AG08395 (cell line): Measurements from ENCODE around the gene SLC18A3.

Experiments used
- DNase-seq: peaks from one replicate; pipeline ENCODE4 v3.0.0; 2012; ENCODE audit warnings: mixed read lengths, low spot score

SLC18A3 gene

GRCh38 chr10:49610114-49610457 is at the start of gene SLC18A3:
SLC18A3 (plus strand) TSS chr10:49610310; CDS start chr10:49610741, 431 bp downstream.
- DNase-seq, result no peak

DNA sequence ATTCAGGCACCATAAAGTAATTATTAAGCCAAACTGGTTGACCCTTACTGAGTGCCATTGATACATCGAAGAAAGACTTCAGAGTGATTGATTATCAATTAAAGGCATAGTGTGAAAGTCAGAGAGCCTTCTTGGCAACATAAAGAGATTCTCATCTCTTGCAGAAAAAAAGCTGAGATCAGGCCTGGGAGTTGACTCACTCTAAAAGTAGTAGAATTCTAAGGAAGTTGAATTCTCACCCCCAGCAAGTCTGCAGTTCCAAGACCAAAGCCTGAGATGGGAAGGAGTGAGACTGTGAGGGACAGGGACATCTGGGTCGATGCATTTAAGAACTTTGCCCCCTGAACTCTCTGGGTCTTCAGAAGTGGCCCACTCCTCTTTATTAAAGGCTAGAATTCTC is 49.6 kb upstream of the SLC18A3 start:
- DNase-seq, result peak; percentile 15

- DNase-seq, result peak; percentile 64
These were observed 47.2 kb upstream of the SLC18A3 start for GRCh38 chr10:49562893-49563292.

DNA sequence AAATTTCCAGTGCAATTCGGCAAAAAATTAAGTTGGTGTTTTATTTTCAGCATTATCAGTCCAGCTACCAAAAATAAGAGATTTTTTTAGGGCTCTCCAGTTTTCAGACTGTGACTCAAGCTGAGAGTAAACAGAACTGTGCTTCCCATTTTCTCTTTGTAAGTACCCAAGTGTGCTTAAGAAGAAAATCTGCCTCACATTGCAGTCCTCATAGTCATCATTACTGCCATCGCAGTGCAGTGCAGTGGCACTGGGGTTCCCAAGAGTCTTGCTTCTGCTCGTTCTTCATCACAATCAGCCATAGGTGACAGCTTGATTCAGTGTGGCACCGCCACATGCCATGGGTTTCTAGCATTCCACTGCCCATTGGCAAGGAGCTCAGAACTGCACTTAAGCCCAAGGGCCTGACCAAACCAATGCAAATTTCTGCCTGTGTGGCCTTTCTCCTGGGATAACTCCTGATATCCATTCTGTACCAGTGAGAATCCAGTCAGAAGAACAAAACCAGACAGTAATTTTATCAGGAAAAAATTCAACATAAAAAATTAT is 45.6 kb upstream of the SLC18A3 start:
- DNase-seq, result peak; percentile 11

DNA sequence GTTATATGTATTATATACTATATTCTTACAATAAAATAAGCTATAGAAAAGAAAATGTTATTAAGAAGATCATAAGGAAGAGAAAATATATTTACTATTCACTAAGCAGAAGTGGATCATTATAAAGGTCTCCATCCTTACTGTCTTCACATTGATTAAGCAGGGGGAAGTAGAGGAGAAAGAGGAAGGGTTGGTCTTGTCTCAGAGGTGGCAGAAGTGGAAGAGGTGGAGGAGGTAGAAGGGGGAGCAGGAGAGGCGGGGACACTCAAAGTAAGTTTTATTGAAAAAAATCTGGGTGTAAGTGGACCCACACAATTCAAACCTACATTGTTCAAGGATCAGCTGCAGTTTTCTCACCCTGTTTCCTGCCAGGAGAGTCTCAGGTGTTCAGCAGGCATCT is 42.3 kb upstream of the SLC18A3 start:
- no peak for DNase-seq

- DNase-seq, result peak; percentile 62
These were observed 41.9 kb upstream of the SLC18A3 start for GRCh38 chr10:49568235-49568634.

DNA sequence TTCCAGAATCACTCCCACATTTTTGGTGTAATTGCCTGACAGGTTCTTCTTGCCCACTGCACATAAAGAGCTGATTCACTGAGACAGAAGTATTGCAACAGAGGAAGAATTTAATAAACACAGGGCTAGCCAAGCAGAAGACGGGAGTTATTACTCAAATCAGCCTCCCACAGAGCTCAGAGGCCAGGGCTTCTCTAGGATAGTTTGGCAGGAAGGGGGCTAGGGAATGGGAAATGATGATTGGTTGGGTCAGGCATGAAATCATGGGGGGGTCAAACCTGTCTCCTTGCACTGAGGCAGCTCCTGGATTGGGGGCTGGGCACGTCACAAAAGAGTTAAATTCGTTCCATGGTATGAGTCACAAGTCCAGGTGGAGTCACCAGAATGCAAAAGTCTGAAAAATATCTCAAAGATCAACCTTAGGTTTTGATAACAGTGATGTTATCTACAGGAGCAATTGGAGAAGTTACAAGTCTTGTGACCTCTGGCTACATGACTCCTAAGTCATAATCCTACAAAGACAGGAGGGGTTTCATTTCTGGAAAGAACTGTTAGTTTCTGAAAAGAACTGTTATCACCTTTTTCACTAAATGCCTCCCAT is 41.0 kb upstream of the SLC18A3 start:
- DNase-seq, result peak; percentile 36

DNA sequence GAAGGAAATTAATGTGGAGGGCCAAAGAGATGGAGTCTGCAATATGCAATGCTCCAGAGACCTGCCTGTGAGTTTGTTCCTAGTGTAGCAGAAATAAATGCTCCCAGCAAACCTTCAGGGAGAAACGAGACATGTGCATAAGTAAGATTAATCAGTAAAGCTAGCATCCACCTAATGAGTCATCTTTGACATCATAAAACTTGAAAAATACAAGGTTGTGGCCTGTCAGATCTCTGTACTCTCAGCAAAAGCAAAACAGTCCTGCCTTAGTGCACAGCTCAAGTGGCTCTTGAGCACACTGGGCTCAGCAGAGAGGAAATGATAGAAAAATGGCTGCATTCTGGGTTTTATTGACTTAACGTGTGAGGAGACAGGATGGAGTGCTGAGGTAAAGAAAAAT is 38.7 kb upstream of the SLC18A3 start:
- no peak for DNase-seq

GRCh38 chr10:49572594-49573114 is 37.5 kb upstream of the SLC18A3 start:
- DNase-seq, result no peak

DNA sequence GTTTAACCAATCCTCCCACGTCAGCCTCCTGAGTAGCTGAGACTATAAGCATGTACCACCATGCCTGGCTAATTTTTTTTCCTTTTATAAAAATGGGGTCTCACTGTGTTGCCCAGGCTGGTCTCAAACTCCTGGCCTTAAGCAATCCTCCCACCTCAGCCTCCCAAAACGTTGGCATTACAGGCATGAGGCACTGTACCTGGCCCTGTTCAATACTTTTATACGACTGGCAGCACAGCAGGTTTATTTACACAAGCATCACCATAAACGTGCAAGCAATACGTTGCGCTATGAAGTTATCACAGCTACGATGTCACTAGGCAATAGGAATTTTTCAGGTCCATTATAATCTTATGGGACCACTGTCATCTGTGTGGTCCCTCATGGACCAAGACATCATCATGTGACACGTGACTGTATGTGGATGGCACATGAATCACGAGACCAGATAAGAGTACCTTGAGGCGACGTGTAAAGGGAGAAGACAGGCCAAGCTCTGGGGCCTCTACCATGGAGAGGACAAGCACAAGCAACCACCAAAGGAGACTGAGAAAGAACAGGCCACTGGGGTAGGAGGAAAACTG is 34.5 kb upstream of the SLC18A3 start:
- DNase-seq, result no peak

GRCh38 chr10:49577182-49577925 is 32.8 kb upstream of the SLC18A3 start:
- no peak for DNase-seq

DNA sequence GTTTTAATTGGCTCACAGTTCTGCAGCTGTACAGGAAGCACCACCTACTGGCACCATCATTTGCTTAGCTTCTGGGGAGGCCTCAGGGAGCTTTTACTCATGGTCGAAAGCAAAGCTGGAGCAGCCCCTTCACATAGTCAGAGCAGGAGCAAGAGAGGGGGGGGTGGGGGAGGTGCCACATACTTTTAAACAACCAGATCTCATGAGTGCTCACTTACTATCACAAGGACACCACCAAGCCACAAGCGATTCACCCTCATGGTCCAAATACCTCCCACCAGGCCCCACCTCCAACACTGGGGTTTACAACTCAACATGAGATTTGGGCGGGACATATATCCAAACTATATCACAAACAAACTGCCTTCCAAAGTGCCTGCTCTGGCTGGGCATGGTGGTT is 31.7 kb upstream of the SLC18A3 start:
- DNase-seq, result no peak

DNA sequence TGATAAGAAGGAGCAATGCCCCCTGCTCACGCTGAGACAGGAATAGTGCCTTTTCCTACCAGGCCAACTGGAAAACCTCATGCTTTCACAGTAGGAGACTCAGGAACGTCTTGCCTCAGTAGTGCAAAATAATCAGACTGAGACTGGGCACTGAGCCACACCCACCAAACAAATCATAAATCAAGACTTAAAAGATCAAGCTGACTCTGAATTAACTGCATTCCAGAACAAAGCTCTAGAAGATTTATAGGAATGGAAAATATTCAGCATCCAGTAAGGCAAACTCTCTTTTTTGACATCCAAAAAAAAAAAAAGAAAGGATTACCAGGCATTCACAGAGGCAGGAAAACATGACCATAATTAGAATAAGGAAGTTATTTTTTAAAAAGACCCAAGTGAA is 30.5 kb upstream of the SLC18A3 start:
- DNase-seq, result no peak

GRCh38 chr10:49585387-49585786 is 24.7 kb upstream of the SLC18A3 start:
- no peak for DNase-seq

DNA sequence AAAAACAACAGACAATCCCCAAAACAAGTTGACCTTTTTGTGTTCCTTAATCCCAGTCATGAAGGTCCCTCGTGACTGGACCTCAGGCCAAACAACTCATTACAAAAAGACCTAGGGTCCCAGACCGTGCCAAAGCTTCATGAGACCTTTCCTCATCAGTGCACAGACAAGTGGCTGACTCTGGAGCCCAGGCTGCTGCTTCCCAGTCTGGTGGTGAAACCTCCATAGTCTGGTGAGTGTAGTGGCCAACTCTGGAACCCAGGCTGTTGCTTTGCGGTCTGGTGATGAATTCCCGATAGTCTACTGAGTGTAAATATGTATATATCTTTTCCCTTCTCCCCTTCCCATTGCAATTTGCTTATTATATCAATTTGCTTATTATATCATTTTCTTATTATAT is 22.1 kb upstream of the SLC18A3 start:
- no peak for DNase-seq

DNA sequence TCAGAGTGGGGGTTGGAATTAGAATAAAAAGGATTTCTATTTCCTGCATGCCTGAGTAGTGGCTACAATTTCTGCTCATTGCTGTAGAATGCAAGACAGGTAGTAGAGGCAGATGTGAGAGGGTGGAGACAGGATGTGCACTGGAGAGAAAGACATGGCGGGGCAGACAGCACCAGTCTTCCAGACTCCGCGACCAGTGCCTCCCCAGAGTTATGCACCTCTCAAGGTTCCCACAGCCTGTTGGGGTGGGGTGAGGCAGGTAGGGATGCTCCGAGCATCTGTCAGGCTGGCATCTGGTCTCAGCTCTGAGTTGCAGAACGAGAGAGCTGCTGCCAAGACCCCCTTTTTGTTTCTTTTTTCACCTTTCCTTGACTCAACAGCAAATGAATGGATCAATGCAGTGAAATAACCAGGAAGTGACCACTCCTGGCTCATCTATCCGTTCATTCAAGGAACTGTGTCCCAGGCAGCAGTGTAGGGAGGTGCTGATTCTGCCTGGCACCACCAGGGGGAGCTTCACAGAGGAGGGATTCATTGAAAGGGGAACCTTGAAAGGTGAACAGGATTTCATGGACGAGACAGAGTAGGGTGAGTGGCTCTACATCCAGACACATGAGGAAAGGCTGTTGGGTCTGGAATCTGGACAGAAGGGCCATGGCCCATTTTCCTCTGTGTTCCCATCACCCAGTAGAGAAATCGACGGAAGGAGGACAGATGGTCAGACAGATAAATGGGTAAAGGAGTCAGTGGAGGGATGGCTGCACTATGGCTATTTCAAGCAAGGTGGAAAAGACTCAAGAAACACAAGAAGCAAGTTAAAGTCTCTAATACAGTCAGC is 17.2 kb upstream of the SLC18A3 start:
- DNase-seq, result peak; percentile 82

- DNase-seq, result no peak
These were observed 16.6 kb upstream of the SLC18A3 start for GRCh38 chr10:49593564-49593875.

DNA sequence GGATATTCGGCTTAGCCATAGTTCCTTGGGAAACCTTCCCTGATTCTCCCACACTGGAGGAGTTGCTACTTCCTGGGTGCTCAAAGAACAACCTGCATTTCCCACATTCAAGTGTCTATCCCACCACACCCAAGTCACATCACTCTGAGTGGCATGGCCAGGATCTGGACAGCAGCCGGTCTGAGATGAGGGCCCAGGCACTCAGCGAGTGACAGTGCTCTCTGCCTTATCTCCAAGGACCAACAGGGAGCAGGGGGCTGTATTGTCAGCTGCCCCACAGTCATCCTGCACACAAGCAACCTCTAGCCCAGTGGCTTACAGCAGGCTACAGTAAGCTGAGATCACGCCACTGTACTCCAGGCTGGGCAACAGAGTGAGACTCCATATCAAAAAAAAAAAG is 16.1 kb upstream of the SLC18A3 start:
- DNase-seq, result no peak

DNA sequence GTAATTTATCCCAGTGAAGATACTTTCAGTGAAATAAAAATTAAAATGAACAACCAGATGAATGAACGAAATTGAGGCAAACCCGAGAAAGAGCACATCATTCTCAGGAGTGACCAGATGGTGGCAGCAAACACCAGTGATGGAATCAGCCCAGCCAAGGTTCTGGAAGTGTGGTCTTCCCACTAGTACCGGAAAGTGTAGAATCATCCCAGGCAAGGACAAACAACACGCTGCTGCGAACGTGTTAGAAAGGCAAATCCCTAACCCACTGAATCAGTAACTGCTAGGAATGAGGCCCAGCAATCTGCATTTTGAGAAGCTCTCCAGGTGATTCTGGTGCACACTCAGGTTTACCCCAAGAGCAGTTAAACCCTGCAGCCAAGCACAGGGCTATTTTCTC is 15.5 kb upstream of the SLC18A3 start:
- DNase-seq, result peak; percentile 85

DNA sequence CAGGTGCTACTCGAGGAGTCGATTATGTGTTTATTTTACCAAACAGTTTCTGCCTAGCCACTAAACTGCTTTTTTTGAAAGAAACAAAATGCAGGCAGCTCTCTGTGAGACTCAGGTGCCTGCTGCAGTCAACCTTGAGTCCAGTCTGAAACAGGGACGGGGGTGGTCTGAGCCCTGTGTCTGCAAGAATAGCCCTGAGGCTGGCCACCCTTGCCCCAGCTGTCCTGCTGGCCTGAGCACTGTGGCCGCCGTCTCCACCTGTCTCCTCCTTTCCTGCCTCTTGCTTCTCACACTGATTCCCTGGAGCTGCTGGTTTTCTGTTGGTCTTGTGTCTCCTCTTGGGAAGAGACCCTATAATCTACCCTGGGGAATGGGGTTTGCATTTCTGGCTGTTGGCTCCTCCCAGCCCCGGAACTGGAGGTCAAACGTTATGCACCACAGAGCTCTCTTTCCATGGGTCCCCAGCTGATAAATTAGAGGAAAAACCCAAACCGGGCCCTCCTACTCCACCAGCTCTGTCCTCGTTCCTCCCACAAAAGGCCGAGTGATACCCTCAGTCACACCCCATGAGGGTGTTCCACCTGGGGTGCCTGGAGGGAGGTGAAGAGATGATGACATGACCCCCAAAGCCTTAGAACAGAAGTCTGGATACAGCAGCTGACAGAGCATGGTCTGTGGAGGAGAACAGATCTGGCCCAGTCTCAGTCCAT is 15.0 kb upstream of the SLC18A3 start:
- no peak for DNase-seq

- no peak for DNase-seq
These were observed 14.2 kb upstream of the SLC18A3 start for GRCh38 chr10:49595713-49596492.
